Measurements from ENCODE around the gene MAPK1.

DNA sequence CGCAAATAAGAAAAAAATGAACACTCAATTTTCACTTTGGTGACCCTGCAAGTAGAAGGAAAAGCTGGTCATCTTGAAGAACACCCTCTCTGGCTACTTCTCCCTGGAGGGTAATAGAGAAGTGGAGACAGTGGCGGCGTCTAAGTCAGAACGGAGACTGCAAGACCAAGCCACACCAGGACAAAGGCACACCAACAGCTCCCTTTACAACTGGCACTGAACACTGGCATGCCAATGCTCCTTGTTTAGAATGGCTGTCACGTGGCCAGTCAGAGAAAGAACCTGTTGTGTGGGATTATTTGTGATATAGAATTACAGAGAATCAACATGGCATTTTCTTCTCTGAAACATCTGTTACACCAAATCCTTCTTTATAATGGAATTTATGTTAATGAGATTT is 70.6 kb downstream of the MAPK1 start:
- TF ChIP-seq, protein P1, sequence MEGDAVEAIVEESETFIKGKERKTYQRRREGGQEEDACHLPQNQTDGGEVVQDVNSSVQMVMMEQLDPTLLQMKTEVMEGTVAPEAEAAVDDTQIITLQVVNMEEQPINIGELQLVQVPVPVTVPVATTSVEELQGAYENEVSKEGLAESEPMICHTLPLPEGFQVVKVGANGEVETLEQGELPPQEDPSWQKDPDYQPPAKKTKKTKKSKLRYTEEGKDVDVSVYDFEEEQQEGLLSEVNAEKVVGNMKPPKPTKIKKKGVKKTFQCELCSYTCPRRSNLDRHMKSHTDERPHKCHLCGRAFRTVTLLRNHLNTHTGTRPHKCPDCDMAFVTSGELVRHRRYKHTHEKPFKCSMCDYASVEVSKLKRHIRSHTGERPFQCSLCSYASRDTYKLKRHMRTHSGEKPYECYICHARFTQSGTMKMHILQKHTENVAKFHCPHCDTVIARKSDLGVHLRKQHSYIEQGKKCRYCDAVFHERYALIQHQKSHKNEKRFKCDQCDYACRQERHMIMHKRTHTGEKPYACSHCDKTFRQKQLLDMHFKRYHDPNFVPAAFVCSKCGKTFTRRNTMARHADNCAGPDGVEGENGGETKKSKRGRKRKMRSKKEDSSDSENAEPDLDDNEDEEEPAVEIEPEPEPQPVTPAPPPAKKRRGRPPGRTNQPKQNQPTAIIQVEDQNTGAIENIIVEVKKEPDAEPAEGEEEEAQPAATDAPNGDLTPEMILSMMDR (conservative IDR thresholded peaks at IDR 0.05), result no peak
- TF ChIP-seq ZFX (IDR thresholded peaks at IDR 0.05), result no peak
